ENCODE data around the gene DGKE. TPM values are rescaled to one million over a fixed set of nuclear protein-coding genes. Genes with fewer than 3 reads are reported as not detected.
A peak's percentile ranks its signal among the peaks of the same experiment; 100 is the strongest.

DGKE gene
- total and polyA plus RNA-seq, 8 donors: 1.8 to 7.6 (median 4.4) TPM

DNA sequence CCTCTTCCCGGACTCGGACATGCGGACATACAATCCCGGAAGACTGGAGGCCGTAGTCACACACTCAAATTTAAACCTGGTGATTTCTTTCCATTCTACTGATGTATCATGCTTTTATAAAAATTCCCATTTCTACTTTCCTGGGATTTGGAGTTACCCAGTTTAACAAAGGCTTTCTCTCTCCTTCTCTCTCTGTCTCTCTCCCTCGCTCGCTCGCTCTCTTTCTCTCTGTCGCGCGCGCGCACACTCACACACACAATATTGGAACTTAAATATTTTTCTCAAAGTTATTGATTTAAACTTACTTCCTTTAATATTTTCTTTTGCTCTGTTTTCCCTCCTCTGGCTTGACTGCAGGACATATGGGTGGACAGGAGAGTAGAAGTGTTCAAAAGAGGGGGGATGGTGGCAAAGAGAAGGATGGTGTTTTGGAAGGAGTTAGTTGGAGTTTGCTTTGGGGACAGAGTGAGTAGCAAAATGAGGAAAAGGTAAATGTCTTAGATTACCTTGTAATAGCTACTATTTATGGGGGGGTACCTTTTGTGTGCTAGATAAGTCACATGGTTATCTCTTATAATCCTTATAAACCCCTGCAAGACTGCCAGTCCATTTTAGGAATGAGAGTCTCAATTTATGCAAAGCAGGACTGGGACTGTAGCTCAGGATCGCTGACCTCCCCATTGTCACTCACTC lies 80.8 kb downstream of the DGKE start:
- no peak for FAIRE-seq
- ATAC-seq: peak; percentile 7 to 16 (median 12)
- Histone ChIP-seq H3K27ac (peak overlapping the region; percentile 78 to 96 (median 86)), H3K9me3 (no peaks in the 10 kb centered on the region), H3K4me1 (peaks cover 7 to 31% (median 12%) of the 10 kb centered on the region in 3 donors), H3K36me3 (no peaks in the 10 kb centered on the region), H3K27me3 (no peaks in the 10 kb centered on the region), H3K4me3 (peak overlapping the region; percentile 68 to 88 (median 84))
- no peak for DNase-seq
- no peak for TF ChIP-seq CTCF (IDR thresholded peaks at IDR 0.05)
- intact Hi-C loops (cut with DNase I): no loop called here
- WGBS, 2 donors: 6 to 7% methylated on average over 14 of the region's 14 CpGs

- H3K9me3 ChIP-seq: no peaks in the 10 kb centered on the region
Observed at GRCh38 chr17:56917559-56918296, 83.8 kb downstream of the DGKE start.

DNA sequence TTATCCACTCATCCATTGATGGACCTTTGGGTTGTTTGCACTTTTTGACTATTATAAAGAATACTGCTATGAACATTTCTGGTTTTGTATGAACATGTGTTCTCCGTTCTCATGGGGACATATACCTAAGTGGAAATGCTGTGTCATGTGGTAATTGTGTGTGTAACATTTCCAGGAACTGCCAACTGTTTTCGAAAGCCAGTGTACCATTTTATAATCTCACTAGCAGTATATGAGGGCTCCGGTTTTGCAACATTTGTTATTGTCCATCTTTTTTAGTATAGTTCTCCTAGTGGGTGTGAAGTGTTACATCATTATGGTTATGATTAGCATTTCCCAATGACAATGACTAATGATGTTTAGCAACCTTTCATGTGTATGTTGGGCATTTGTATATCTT lies 85.0 kb downstream of the DGKE start:
- no peak overlapping the region for H3K27ac ChIP-seq
- ATAC-seq (no peak), FAIRE-seq (no peak), DNase-seq (no peak)
- no peak overlapping the region for H3K4me3 ChIP-seq
- H3K27me3 ChIP-seq: no peaks in the 10 kb centered on the region
- no peaks in the 10 kb centered on the region for H3K36me3 ChIP-seq
- no peak for TF ChIP-seq CTCF (IDR thresholded peaks at IDR 0.05)
- H3K4me1 ChIP-seq: peaks cover 0 to 12% (median 6%) of the 10 kb centered on the region in 3 donors
- no peaks in the 10 kb centered on the region for H3K9me3 ChIP-seq
- intact Hi-C loops (cut with DNase I): no loop called here
- 79 to 80% methylated on average over 3 of the region's 3 CpGs for WGBS, 2 donors

More at GRCh38 chr17:56917559-56918296, 83.8 kb downstream of the DGKE start:
- Histone ChIP-seq H3K27me3 (no peaks in the 10 kb centered on the region), H3K4me1 (peaks cover 0 to 12% (median 6%) of the 10 kb centered on the region in 3 donors), H3K4me3 (no peak overlapping the region), H3K27ac (no peak overlapping the region), H3K36me3 (no peaks in the 10 kb centered on the region)
- TF ChIP-seq CTCF (IDR thresholded peaks at IDR 0.05): no peak
- FAIRE-seq (no peak), ATAC-seq (no peak), DNase-seq (no peak)
- intact Hi-C loops (cut with DNase I): no loop called here
- WGBS, 2 donors: 91 to 95% methylated on average over 4 of the region's 4 CpGs

Other genes starting within 250 kb of the DGKE start
- gene NOG, start 240.5 kb upstream of the DGKE start, total RNA-seq: under 1 TPM in 3 of 6 donors, not detected in 3; 0.13 to 0.19 (median 0.17) TPM
- under 1 TPM; 0.09 to 0.11 TPM for gene NOG, start 240.5 kb upstream of the DGKE start, polyA plus RNA-seq
- 1 to 10 TPM; 1.0 to 2.1 (median 1.6) TPM for gene C17orf67, start 231 bp upstream of the DGKE start, total RNA-seq
- gene C17orf67, start 231 bp upstream of the DGKE start, polyA plus RNA-seq: 1 to 10 TPM; 3.2 to 9.6 TPM
- gene TRIM25, start 79.9 kb downstream of the DGKE start, total RNA-seq: 10 to 100 TPM; 19.8 to 39.4 (median 21.7) TPM
- 10 to 100 TPM; 12.2 to 17.3 TPM for gene TRIM25, start 79.9 kb downstream of the DGKE start, polyA plus RNA-seq
- 1 to 10 TPM; 3.6 to 8.3 (median 6.3) TPM for gene COIL, start 126.9 kb downstream of the DGKE start, total RNA-seq
- gene COIL, start 126.9 kb downstream of the DGKE start, polyA plus RNA-seq: 1 to 10 TPM; 4.4 to 8.6 TPM
- 10 to 100 TPM in 3 of 6 donors, 1 to 10 TPM in 3; 6.6 to 37.2 (median 10.9) TPM for gene SCPEP1, start 144.0 kb downstream of the DGKE start, total RNA-seq
- gene SCPEP1, start 144.0 kb downstream of the DGKE start, polyA plus RNA-seq: 10 to 100 TPM; 21.9 to 35.8 TPM

Data from pancreas (tissue), 10 donors.